SK-N-SH treated with all-trans-retinoic acid at 6 μM for 48 hours (cell line): ENCODE measurements around the gene CNTD1.

Source experiments
- ATAC-seq: fragments of 200-7000 bp; cut with Tn5 transposase; 3 replicates; pipeline ENCODE4 v1.9.1; 2020; ENCODE audit warnings: mild to moderate bottlenecking, moderate library complexity
- BACH2 ChIP-seq: fragments of 250-450 bp; sonication (Bioruptor Pico); IDR thresholded peaks from 2 replicates; pipeline ENCODE4 v1.9.0; 2021; ENCODE audit warnings: mild to moderate bottlenecking, borderline replicate concordance
- CSDC2 ChIP-seq: fragments of 250-450 bp; sonication (Bioruptor Pico); IDR thresholded peaks from 2 replicates; pipeline ENCODE4 v1.5.0; 2020; ENCODE audit warnings: mild to moderate bottlenecking, moderate library complexity
- ESRRG ChIP-seq: fragments of 250-450 bp; sonication (Bioruptor Pico); IDR thresholded peaks from 2 replicates; pipeline ENCODE4 v1.6.1; 2021; ENCODE audit warnings: mild to moderate bottlenecking
- GLIS3 ChIP-seq: fragments of 250-450 bp; sonication (Bioruptor Pico); IDR thresholded peaks from 2 replicates; pipeline ENCODE4 v1.5.0; 2020; ENCODE audit warnings: mild to moderate bottlenecking, moderate library complexity
- ISL1 ChIP-seq: fragments of 250-450 bp; sonication (Bioruptor Pico); IDR thresholded peaks from 2 replicates; pipeline ENCODE4 v2.1.2; 2022; ENCODE audit warnings: mild to moderate bottlenecking, moderate library complexity
- PPARA ChIP-seq: fragments of 250-450 bp; sonication (Bioruptor Pico); IDR thresholded peaks from 2 replicates; pipeline ENCODE4 v1.5.0; 2020; ENCODE audit warnings: mild to moderate bottlenecking, borderline replicate concordance
- RARB ChIP-seq: fragments of 250-450 bp; sonication (Bioruptor Pico); IDR thresholded peaks from 2 replicates; pipeline ENCODE4 v1.8.0; 2021; ENCODE audit warnings: mild to moderate bottlenecking, moderate library complexity
- TCF4 ChIP-seq: fragments of 250-450 bp; sonication (Bioruptor Pico); IDR thresholded peaks from 2 replicates; pipeline ENCODE4 v1.8.0; 2021; ENCODE audit warnings: mild to moderate bottlenecking, moderate library complexity, borderline replicate concordance
- ZNF565 ChIP-seq: fragments of 450-650 bp; formaldehyde crosslinking; conservative IDR thresholded peaks from 2 replicates; pipeline ENCODE4 v1.5.0; 2020; ENCODE audit warnings: low read depth, mild to moderate bottlenecking, moderate library complexity
- ZNF70 ChIP-seq: fragments of 450-650 bp; formaldehyde crosslinking; IDR thresholded peaks from 2 replicates; pipeline ENCODE4 v1.5.0; 2020; ENCODE audit warnings: mild to moderate bottlenecking, moderate library complexity
- ZNF8 ChIP-seq: fragments of 450-650 bp; formaldehyde crosslinking; IDR thresholded peaks from 2 replicates; pipeline ENCODE4 v1.5.0; 2020; ENCODE audit warnings: mild to moderate bottlenecking, moderate library complexity
- TF ChIP-seq, protein P1 (sequence below): fragments of 250-450 bp; sonication (Bioruptor Pico); IDR thresholded peaks from 2 replicates; pipeline ENCODE4 v1.8.0; 2021; ENCODE audit warnings: low read depth, mild to moderate bottlenecking, moderate library complexity, borderline replicate concordance
- TF ChIP-seq, protein P2 (sequence below): fragments of 250-450 bp; sonication (Bioruptor Pico); IDR thresholded peaks from 2 replicates; pipeline ENCODE4 v1.5.1; 2021; ENCODE audit warnings: mild to moderate bottlenecking, moderate library complexity
- TF ChIP-seq, protein P3 (sequence below): fragments of 250-450 bp; sonication (Bioruptor Pico); IDR thresholded peaks from 2 replicates; pipeline ENCODE4 v1.8.0; 2020; ENCODE audit warnings: mild to moderate bottlenecking, moderate library complexity, borderline replicate concordance
- TF ChIP-seq, protein P4 (sequence below): fragments of 250-450 bp; sonication (Bioruptor Pico); IDR thresholded peaks from 2 replicates; pipeline ENCODE4 v1.5.0; 2020; ENCODE audit warnings: mild to moderate bottlenecking, moderate library complexity
- TF ChIP-seq, protein P5 (sequence below): fragments of 250-450 bp; sonication (Bioruptor Pico); IDR thresholded peaks from 2 replicates; pipeline ENCODE4 v1.5.1; 2020; ENCODE audit warnings: low read depth, mild to moderate bottlenecking, moderate library complexity

The CNTD1 gene

DNA sequence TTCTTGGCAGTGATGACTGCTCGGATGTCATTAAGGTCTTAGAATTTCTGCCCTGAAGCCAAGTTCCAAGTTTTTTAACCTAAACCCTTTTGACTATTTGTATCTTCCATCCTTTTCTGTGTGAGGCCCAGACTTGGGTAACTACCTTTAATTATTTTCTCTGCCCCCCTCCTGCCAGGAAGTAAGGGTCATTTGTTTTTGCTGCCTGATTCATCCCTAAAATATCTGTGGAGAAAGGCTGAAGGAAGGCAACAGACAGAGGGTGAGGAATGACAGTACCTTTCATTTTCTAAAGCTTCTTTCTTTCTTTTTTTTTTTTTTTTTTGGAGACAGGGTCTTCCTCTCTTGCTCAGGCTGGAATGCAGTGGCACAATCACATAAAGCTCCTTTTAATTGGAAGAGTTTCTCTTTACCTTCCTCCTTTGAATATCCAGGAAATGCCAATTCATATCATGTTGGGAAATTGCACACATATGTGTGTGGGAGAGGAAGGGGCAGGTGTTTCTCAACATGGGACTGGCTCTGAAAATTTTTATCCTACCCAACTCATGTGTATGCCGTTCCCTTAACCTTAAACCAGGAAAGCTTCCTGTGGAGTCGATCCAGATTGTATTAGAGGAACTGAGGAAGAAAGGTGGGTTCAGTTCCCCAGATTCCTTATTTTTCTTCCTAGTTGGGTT is 24.5 kb upstream of the CNTD1 start (continued):
- TF ChIP-seq, protein P1, sequence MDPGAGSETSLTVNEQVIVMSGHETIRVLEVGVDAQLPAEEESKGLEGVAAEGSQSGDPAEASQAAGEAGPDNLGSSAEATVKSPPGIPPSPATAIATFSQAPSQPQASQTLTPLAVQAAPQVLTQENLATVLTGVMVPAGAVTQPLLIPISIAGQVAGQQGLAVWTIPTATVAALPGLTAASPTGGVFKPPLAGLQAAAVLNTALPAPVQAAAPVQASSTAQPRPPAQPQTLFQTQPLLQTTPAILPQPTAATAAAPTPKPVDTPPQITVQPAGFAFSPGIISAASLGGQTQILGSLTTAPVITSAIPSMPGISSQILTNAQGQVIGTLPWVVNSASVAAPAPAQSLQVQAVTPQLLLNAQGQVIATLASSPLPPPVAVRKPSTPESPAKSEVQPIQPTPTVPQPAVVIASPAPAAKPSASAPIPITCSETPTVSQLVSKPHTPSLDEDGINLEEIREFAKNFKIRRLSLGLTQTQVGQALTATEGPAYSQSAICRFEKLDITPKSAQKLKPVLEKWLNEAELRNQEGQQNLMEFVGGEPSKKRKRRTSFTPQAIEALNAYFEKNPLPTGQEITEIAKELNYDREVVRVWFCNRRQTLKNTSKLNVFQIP (CRISPR knock-in tag): no peak
- TF ChIP-seq, protein P2, sequence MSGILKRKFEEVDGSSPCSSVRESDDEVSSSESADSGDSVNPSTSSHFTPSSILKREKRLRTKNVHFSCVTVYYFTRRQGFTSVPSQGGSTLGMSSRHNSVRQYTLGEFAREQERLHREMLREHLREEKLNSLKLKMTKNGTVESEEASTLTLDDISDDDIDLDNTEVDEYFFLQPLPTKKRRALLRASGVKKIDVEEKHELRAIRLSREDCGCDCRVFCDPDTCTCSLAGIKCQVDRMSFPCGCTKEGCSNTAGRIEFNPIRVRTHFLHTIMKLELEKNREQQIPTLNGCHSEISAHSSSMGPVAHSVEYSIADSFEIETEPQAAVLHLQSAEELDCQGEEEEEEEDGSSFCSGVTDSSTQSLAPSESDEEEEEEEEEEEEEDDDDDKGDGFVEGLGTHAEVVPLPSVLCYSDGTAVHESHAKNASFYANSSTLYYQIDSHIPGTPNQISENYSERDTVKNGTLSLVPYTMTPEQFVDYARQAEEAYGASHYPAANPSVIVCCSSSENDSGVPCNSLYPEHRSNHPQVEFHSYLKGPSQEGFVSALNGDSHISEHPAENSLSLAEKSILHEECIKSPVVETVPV (CRISPR knock-in tag): no peak
- TF ChIP-seq ZNF8 (CRISPR knock-in tag): no peak
- TF ChIP-seq ZNF70 (CRISPR knock-in tag): no peak
- no peak for TF ChIP-seq TCF4 (CRISPR knock-in tag)
- TF ChIP-seq, all 23 proteins: peak for 0

DNA sequence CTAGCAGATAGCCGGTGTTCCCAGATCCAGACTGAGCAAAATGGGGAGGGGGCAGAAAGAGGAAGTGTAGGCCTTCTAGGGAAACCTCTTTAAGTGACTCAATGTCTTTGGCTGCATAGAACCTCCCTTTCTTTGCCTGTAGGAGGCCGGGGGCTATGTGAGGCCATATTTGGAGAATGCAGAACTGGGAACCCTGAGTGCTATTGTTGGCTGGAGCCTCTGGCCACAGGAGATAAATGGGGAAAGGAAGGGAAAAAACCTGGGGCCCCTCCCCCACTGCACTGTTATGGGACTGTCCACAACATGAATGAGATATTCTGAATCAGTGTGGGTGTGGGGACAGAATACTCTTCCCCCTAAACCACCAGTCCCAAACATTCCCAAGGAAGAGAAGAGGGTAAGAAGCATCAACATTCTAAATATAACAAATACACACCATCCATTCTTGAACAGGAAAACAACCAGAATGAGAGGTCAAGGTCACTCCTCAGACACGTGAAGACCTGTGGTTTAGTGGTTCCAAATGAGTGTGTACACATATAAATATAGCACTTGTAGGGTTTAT is 23.0 kb upstream of the CNTD1 start:
- no peak for ATAC-seq
- TF ChIP-seq ESRRG (CRISPR knock-in tag): no peak
- TF ChIP-seq, protein P3, sequence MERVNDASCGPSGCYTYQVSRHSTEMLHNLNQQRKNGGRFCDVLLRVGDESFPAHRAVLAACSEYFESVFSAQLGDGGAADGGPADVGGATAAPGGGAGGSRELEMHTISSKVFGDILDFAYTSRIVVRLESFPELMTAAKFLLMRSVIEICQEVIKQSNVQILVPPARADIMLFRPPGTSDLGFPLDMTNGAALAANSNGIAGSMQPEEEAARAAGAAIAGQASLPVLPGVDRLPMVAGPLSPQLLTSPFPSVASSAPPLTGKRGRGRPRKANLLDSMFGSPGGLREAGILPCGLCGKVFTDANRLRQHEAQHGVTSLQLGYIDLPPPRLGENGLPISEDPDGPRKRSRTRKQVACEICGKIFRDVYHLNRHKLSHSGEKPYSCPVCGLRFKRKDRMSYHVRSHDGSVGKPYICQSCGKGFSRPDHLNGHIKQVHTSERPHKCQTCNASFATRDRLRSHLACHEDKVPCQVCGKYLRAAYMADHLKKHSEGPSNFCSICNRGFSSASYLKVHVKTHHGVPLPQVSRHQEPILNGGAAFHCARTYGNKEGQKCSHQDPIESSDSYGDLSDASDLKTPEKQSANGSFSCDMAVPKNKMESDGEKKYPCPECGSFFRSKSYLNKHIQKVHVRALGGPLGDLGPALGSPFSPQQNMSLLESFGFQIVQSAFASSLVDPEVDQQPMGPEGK: no peak
- no peak for TF ChIP-seq ISL1 (CRISPR knock-in tag)
- no peak for TF ChIP-seq GLIS3 (CRISPR knock-in tag)
- TF ChIP-seq, protein P4, sequence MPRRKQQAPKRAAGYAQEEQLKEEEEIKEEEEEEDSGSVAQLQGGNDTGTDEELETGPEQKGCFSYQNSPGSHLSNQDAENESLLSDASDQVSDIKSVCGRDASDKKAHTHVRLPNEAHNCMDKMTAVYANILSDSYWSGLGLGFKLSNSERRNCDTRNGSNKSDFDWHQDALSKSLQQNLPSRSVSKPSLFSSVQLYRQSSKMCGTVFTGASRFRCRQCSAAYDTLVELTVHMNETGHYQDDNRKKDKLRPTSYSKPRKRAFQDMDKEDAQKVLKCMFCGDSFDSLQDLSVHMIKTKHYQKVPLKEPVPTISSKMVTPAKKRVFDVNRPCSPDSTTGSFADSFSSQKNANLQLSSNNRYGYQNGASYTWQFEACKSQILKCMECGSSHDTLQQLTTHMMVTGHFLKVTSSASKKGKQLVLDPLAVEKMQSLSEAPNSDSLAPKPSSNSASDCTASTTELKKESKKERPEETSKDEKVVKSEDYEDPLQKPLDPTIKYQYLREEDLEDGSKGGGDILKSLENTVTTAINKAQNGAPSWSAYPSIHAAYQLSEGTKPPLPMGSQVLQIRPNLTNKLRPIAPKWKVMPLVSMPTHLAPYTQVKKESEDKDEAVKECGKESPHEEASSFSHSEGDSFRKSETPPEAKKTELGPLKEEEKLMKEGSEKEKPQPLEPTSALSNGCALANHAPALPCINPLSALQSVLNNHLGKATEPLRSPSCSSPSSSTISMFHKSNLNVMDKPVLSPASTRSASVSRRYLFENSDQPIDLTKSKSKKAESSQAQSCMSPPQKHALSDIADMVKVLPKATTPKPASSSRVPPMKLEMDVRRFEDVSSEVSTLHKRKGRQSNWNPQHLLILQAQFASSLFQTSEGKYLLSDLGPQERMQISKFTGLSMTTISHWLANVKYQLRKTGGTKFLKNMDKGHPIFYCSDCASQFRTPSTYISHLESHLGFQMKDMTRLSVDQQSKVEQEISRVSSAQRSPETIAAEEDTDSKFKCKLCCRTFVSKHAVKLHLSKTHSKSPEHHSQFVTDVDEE (CRISPR knock-in tag): no peak
- no peak for TF ChIP-seq RARB (CRISPR knock-in tag)
- TF ChIP-seq ZNF565 (CRISPR knock-in tag): no peak
- TF ChIP-seq ZNF70 (CRISPR knock-in tag): no peak
- TF ChIP-seq CSDC2 (CRISPR knock-in tag): no peak

DNA sequence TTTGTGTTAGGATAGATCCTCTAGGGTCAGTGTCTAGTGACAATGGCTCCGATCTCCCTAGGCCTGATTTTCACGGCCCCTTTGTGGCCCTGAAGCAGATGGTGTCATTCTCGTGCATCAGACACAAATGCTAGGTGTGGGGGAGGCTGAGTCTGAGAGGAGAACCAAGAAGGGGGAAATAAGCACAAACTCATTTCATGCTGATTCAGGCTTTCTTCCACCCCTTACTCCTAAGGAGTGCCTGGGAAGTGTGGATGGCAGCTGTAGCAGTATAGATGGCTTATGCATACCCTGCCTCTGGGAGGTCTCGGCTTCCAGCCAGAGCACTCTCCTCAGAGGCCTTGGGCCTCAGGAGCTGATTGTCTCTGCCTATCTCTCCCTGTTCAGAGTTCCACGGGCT is 20.1 kb upstream of the CNTD1 start:
- TF ChIP-seq ZNF8 (CRISPR knock-in tag): no peak
- TF ChIP-seq BACH2 (CRISPR knock-in tag): no peak
- no peak for TF ChIP-seq GLIS3 (CRISPR knock-in tag)
- TF ChIP-seq ISL1 (CRISPR knock-in tag): no peak
- no peak for TF ChIP-seq ZNF70 (CRISPR knock-in tag)
- no peak for ATAC-seq

DNA sequence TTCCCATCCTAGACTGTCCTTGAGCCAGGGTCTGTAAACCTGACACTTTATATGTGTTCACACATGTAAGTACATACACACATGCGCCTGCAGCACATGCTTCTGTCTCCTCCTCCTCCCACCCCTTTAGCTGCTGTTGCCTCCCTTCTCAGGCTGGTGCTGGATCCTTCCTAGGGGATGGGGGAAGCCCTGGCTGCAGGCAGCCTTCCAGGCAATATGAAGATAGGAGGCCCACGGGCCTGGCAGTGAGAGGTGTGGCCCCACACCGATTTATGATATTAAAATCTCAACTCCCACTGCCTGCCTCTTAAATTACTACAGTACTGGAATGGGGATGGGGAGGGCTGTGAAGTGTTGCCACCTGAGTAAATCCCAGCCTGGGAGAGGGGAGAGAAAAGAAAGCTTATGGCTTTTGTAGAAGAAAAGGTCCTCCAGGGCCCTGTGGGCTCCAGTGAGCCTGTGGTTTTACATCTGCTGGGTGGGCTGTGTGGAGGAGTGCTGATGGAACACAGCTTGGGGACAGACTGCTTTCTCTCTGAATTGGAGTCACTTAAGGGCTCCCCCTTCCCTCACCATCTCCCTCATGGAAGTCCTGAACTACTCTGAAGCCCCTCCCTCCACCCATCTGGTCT is 19.2 kb upstream of the CNTD1 start:
- no peak for ATAC-seq
- TF ChIP-seq, protein P1 (CRISPR knock-in tag): no peak
- TF ChIP-seq GLIS3 (CRISPR knock-in tag) (no peak), ZNF8 (CRISPR knock-in tag) (no peak), ZNF70 (CRISPR knock-in tag) (no peak), ESRRG (CRISPR knock-in tag) (no peak), ZNF565 (CRISPR knock-in tag) (no peak), PPARA (no peak), ISL1 (CRISPR knock-in tag) (no peak)
- TF ChIP-seq, protein P4 (CRISPR knock-in tag): no peak
- TF ChIP-seq, protein P5, sequence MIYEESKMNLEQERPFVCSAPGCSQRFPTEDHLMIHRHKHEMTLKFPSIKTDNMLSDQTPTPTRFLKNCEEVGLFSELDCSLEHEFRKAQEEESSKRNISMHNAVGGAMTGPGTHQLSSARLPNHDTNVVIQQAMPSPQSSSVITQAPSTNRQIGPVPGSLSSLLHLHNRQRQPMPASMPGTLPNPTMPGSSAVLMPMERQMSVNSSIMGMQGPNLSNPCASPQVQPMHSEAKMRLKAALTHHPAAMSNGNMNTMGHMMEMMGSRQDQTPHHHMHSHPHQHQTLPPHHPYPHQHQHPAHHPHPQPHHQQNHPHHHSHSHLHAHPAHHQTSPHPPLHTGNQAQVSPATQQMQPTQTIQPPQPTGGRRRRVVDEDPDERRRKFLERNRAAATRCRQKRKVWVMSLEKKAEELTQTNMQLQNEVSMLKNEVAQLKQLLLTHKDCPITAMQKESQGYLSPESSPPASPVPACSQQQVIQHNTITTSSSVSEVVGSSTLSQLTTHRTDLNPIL (CRISPR knock-in tag): no peak
- TF ChIP-seq, protein P2 (CRISPR knock-in tag): no peak
